HG03575 (cell line): Measurements from ENCODE around the gene OCRL.

Source experiments
- ATAC-seq: cut with Tn5 transposase; IDR thresholded peaks from one replicate; pipeline ENCODE4 v1.9.1; 2021; ENCODE audit not compliant: unreplicated experiment, insufficient number of reproducible peaks, low FRiP score; ENCODE audit errors: extremely low read depth

OCRL gene

GRCh38 chrX:129576539-129576938, 36.5 kb downstream of the OCRL start:
- no peak for ATAC-seq

GRCh38 chrX:129577473-129577872, 37.4 kb downstream of the OCRL start:
- no peak for ATAC-seq

- ATAC-seq = no peak
Observed at GRCh38 chrX:129577877-129578276, 37.8 kb downstream of the OCRL start.

- no peak for ATAC-seq
Observed at GRCh38 chrX:129581904-129582303, 41.8 kb downstream of the OCRL start.

GRCh38 chrX:129585167-129585566, 45.1 kb downstream of the OCRL start:
- no peak for ATAC-seq

GRCh38 chrX:129585691-129586090, 45.6 kb downstream of the OCRL start:
- ATAC-seq = no peak

GRCh38 chrX:129586446-129586845, 46.4 kb downstream of the OCRL start:
- ATAC-seq = no peak

GRCh38 chrX:129590596-129590995, 50.5 kb downstream of the OCRL start:
- no peak for ATAC-seq

GRCh38 chrX:129593137-129593536, 53.1 kb downstream of the OCRL start:
- no peak for ATAC-seq

- ATAC-seq = no peak
Observed at GRCh38 chrX:129594781-129595180, 54.7 kb downstream of the OCRL start.

GRCh38 chrX:129596077-129596476, 56.0 kb downstream of the OCRL start:
- no peak for ATAC-seq

- ATAC-seq = no peak
Observed at GRCh38 chrX:129597905-129598304, 57.8 kb downstream of the OCRL start.

- ATAC-seq = no peak
Observed at GRCh38 chrX:129599499-129599898, 59.4 kb downstream of the OCRL start.

GRCh38 chrX:129599996-129600395, 59.9 kb downstream of the OCRL start:
- ATAC-seq = no peak

- no peak for ATAC-seq
Observed at GRCh38 chrX:129600981-129601424, 60.9 kb downstream of the OCRL start.

GRCh38 chrX:129606918-129607317, 66.9 kb downstream of the OCRL start:
- no peak for ATAC-seq

GRCh38 chrX:129608496-129608895, 68.4 kb downstream of the OCRL start:
- ATAC-seq = no peak

- ATAC-seq = no peak
Observed at GRCh38 chrX:129609395-129609794, 69.3 kb downstream of the OCRL start.

- ATAC-seq = no peak
Observed at GRCh38 chrX:129612396-129612795, 72.3 kb downstream of the OCRL start.

- no peak for ATAC-seq
Observed at GRCh38 chrX:129613596-129613995, 73.5 kb downstream of the OCRL start.

GRCh38 chrX:129614481-129615255, 74.6 kb downstream of the OCRL start:
- ATAC-seq = no peak
